ENCODE data around the gene PCID2.

Gene PCID2

GRCh38 chr13:113207890-113208420 is 514 bp downstream of the PCID2 start:
- Histone ChIP-seq H3K4ac (ENCODE audit: low read depth, low read length) (peak overlapping the region; percentile 49), H3K36me3 (ENCODE audit: control insufficient read depth, insufficient read depth, low read length) (no peaks in the 10 kb centered on the region), H3K79me1 (ENCODE audit: low read length) (peaks cover 9% of the 10 kb centered on the region), H2AK5ac (ENCODE audit: low read length) (no peak overlapping the region), H3K27ac (ENCODE audit: low read depth, low read length) (peak overlapping the region; percentile 22), H3K4me3 (ENCODE audit: low read length) (peak overlapping the region; percentile 83), H3K79me2 (ENCODE audit: control insufficient read depth, insufficient read depth, low read length) (peaks cover 80% of the 10 kb centered on the region), H2BK120ac (ENCODE audit: low read depth, low read length) (no peak overlapping the region), H3K18ac (ENCODE audit: low read length) (peak overlapping the region; percentile 33), H2BK15ac (replicated peaks; ENCODE audit: low read depth) (no peak overlapping the region), H4K5ac (ENCODE audit: low read length) (no peak overlapping the region), H3K27me3 (ENCODE audit: insufficient read depth, low read length, poor library complexity) (no peaks in the 10 kb centered on the region), H3K4me1 (ENCODE audit: control insufficient read depth, low read depth, low read length) (peaks cover 3% of the 10 kb centered on the region), H4K8ac (ENCODE audit: low read depth, low read length) (no peak overlapping the region), H3K56ac (ENCODE audit: low read length) (peak overlapping the region; percentile 95), H2BK5ac (ENCODE audit: low read length) (no peak overlapping the region), H3K9ac (ENCODE audit: low read length) (peak overlapping the region; percentile 77), H3K4me2 (ENCODE audit: low read length) (peak overlapping the region; percentile 23), H3K23ac (ENCODE audit: low read length) (no peak overlapping the region)
- DNase-seq, result peak; percentile 70
- no CpG with 5 or more reads among the region's 44 CpGs for WGBS (ENCODE audit: extremely low coverage, insufficient coverage, low lambda C conversion rate)

- H3K4me1 ChIP-seq (ENCODE audit: control insufficient read depth, low read depth, low read length), result peaks cover 3% of the 10 kb centered on the region
- H3K4me2 ChIP-seq (ENCODE audit: low read length), result peak overlapping the region; percentile 23
- peak overlapping the region; percentile 83 for H3K4me3 ChIP-seq (ENCODE audit: low read length)
- no CpG with 5 or more reads among the region's 3 CpGs for WGBS (ENCODE audit: extremely low coverage, insufficient coverage, low lambda C conversion rate)
- no peaks in the 10 kb centered on the region for H3K36me3 ChIP-seq (ENCODE audit: control insufficient read depth, insufficient read depth, low read length)
- H3K9ac ChIP-seq (ENCODE audit: low read length), result peak overlapping the region; percentile 77
- no peak overlapping the region for H3K18ac ChIP-seq (ENCODE audit: low read length)
- no peak for DNase-seq
- no peak overlapping the region for H4K5ac ChIP-seq (ENCODE audit: low read length)
- H3K4ac ChIP-seq (ENCODE audit: low read depth, low read length), result no peak overlapping the region
- peak overlapping the region; percentile 95 for H3K56ac ChIP-seq (ENCODE audit: low read length)
- H2BK120ac ChIP-seq (ENCODE audit: low read depth, low read length), result no peak overlapping the region
- H3K79me1 ChIP-seq (ENCODE audit: low read length), result peaks cover 9% of the 10 kb centered on the region
- H3K23ac ChIP-seq (ENCODE audit: low read length), result no peak overlapping the region
- H3K27me3 ChIP-seq (ENCODE audit: insufficient read depth, low read length, poor library complexity), result no peaks in the 10 kb centered on the region
- no peak overlapping the region for H2BK15ac ChIP-seq (replicated peaks; ENCODE audit: low read depth)
- H3K79me2 ChIP-seq (ENCODE audit: control insufficient read depth, insufficient read depth, low read length), result peaks cover 78% of the 10 kb centered on the region
- no peak overlapping the region for H2AK5ac ChIP-seq (ENCODE audit: low read length)
- no peak overlapping the region for H4K8ac ChIP-seq (ENCODE audit: low read depth, low read length)
- H3K27ac ChIP-seq (ENCODE audit: low read depth, low read length), result no peak overlapping the region
- H2BK5ac ChIP-seq (ENCODE audit: low read length), result no peak overlapping the region
These were observed 1.0 kb downstream of the PCID2 start for GRCh38 chr13:113207460-113207859.

GRCh38 chr13:113205428-113205931 is 3.0 kb downstream of the PCID2 start:
- Histone ChIP-seq H3K23ac (ENCODE audit: low read length) (no peak overlapping the region), H4K8ac (ENCODE audit: low read depth, low read length) (no peak overlapping the region), H3K18ac (ENCODE audit: low read length) (no peak overlapping the region), H3K56ac (ENCODE audit: low read length) (no peak overlapping the region), H2BK120ac (ENCODE audit: low read depth, low read length) (no peak overlapping the region), H3K79me2 (ENCODE audit: control insufficient read depth, insufficient read depth, low read length) (peaks cover 72% of the 10 kb centered on the region), H4K5ac (ENCODE audit: low read length) (no peak overlapping the region), H2BK5ac (ENCODE audit: low read length) (no peak overlapping the region), H3K9ac (ENCODE audit: low read length) (no peak overlapping the region), H3K27ac (ENCODE audit: low read depth, low read length) (no peak overlapping the region), H2AK5ac (ENCODE audit: low read length) (no peak overlapping the region), H3K4me3 (ENCODE audit: low read length) (no peak overlapping the region), H3K4ac (ENCODE audit: low read depth, low read length) (no peak overlapping the region), H3K36me3 (ENCODE audit: control insufficient read depth, insufficient read depth, low read length) (no peaks in the 10 kb centered on the region), H2BK15ac (replicated peaks; ENCODE audit: low read depth) (no peak overlapping the region), H3K4me1 (ENCODE audit: control insufficient read depth, low read depth, low read length) (no peaks in the 10 kb centered on the region), H3K4me2 (ENCODE audit: low read length) (no peak overlapping the region), H3K27me3 (ENCODE audit: insufficient read depth, low read length, poor library complexity) (no peaks in the 10 kb centered on the region), H3K79me1 (ENCODE audit: low read length) (peaks cover 10% of the 10 kb centered on the region)
- WGBS (ENCODE audit: extremely low coverage, insufficient coverage, low lambda C conversion rate), result no CpG with 5 or more reads among the region's 5 CpGs
- DNase-seq, result no peak

GRCh38 chr13:113204378-113204734 is 4.1 kb downstream of the PCID2 start:
- Histone ChIP-seq H4K5ac (ENCODE audit: low read length) (no peak overlapping the region), H3K27ac (ENCODE audit: low read depth, low read length) (no peak overlapping the region), H2AK5ac (ENCODE audit: low read length) (no peak overlapping the region), H3K56ac (ENCODE audit: low read length) (no peak overlapping the region), H3K79me1 (ENCODE audit: low read length) (peaks cover 12% of the 10 kb centered on the region), H3K23ac (ENCODE audit: low read length) (no peak overlapping the region), H2BK120ac (ENCODE audit: low read depth, low read length) (no peak overlapping the region), H3K27me3 (ENCODE audit: insufficient read depth, low read length, poor library complexity) (no peaks in the 10 kb centered on the region), H3K79me2 (ENCODE audit: control insufficient read depth, insufficient read depth, low read length) (peaks cover 73% of the 10 kb centered on the region), H3K4ac (ENCODE audit: low read depth, low read length) (no peak overlapping the region), H2BK15ac (replicated peaks; ENCODE audit: low read depth) (no peak overlapping the region), H2BK5ac (ENCODE audit: low read length) (no peak overlapping the region), H3K4me2 (ENCODE audit: low read length) (no peak overlapping the region), H3K18ac (ENCODE audit: low read length) (no peak overlapping the region), H3K36me3 (ENCODE audit: control insufficient read depth, insufficient read depth, low read length) (peaks cover 1% of the 10 kb centered on the region), H3K9ac (ENCODE audit: low read length) (no peak overlapping the region), H4K8ac (ENCODE audit: low read depth, low read length) (no peak overlapping the region), H3K4me1 (ENCODE audit: control insufficient read depth, low read depth, low read length) (no peaks in the 10 kb centered on the region), H3K4me3 (ENCODE audit: low read length) (no peak overlapping the region)
- no peak for DNase-seq
- whole genome bisulfite sequencing (ENCODE audit: extremely low coverage, insufficient coverage, low lambda C conversion rate), result no CpG with 5 or more reads among the region's 5 CpGs

GRCh38 chr13:113203507-113204377 is 4.7 kb downstream of the PCID2 start:
- no peaks in the 10 kb centered on the region for H3K4me1 ChIP-seq (ENCODE audit: control insufficient read depth, low read depth, low read length)
- H3K9ac ChIP-seq (ENCODE audit: low read length), result no peak overlapping the region
- no peak overlapping the region for H2BK120ac ChIP-seq (ENCODE audit: low read depth, low read length)
- WGBS (ENCODE audit: extremely low coverage, insufficient coverage, low lambda C conversion rate), result no CpG with 5 or more reads among the region's 12 CpGs
- no peak for DNase-seq
- H2AK5ac ChIP-seq (ENCODE audit: low read length), result no peak overlapping the region
- no peak overlapping the region for H3K4me3 ChIP-seq (ENCODE audit: low read length)
- H3K27me3 ChIP-seq (ENCODE audit: insufficient read depth, low read length, poor library complexity), result no peaks in the 10 kb centered on the region
- no peak overlapping the region for H3K56ac ChIP-seq (ENCODE audit: low read length)
- no peak overlapping the region for H3K4ac ChIP-seq (ENCODE audit: low read depth, low read length)
- H4K8ac ChIP-seq (ENCODE audit: low read depth, low read length), result no peak overlapping the region
- H3K4me2 ChIP-seq (ENCODE audit: low read length), result no peak overlapping the region
- H3K27ac ChIP-seq (ENCODE audit: low read depth, low read length), result no peak overlapping the region
- H3K36me3 ChIP-seq (ENCODE audit: control insufficient read depth, insufficient read depth, low read length), result peaks cover 1% of the 10 kb centered on the region
- H3K79me1 ChIP-seq (ENCODE audit: low read length), result peaks cover 12% of the 10 kb centered on the region
- no peak overlapping the region for H4K5ac ChIP-seq (ENCODE audit: low read length)
- peaks cover 74% of the 10 kb centered on the region for H3K79me2 ChIP-seq (ENCODE audit: control insufficient read depth, insufficient read depth, low read length)
- no peak overlapping the region for H3K23ac ChIP-seq (ENCODE audit: low read length)
- no peak overlapping the region for H2BK15ac ChIP-seq (replicated peaks; ENCODE audit: low read depth)
- H2BK5ac ChIP-seq (ENCODE audit: low read length), result no peak overlapping the region
- H3K18ac ChIP-seq (ENCODE audit: low read length), result no peak overlapping the region
